Uterus (tissue), 2 donors: ENCODE measurements around the gene STXBP4.

Experiments
- POLR2A ChIP-seq, 2 donors: fragments of 450-650 bp; IDR thresholded peaks; one replicate each; pipeline ENCODE4 v1.6.1; 2016; ENCODE audit warnings: antibody characterized with exemption in 2 of 2, mild to moderate bottlenecking in 1 of 2, moderate library complexity in 1 of 2
- TF ChIP-seq, protein P1 (sequence below), 4 experiments: fragments of 200-600 bp in 2 of 4; fragments of 450-650 bp in 2 of 4; sonication (generic) in 2 of 4; IDR thresholded peaks; one replicate each; pipeline ENCODE4 v1.5.1; 2016 to 2019; ENCODE audit warnings: antibody characterized with exemption in 4 of 4, mild to moderate bottlenecking in 2 of 4, moderate library complexity in 1 of 4

DNA sequence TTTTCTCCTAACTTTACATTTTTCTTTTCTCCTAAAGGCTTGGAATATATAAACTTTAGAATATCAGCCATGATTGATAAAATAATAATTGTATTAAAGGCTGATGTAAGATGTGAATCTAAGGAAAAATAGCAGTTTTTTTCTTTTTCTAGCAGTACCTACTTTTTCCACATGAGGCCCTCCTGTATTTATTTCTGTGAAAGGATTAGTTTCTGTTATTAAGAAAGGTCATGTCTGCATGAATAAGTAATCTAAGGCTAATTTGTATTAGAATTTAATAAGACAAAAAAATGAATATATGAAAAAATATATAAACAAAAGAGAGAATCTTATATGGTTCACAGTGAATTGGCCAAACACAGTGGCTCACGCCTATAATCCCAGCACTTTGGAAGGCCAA is 85.3 kb downstream of the STXBP4 start:
- TF ChIP-seq POLR2A (IDR thresholded peaks at IDR 0.05), result no peak
- TF ChIP-seq, protein P1, sequence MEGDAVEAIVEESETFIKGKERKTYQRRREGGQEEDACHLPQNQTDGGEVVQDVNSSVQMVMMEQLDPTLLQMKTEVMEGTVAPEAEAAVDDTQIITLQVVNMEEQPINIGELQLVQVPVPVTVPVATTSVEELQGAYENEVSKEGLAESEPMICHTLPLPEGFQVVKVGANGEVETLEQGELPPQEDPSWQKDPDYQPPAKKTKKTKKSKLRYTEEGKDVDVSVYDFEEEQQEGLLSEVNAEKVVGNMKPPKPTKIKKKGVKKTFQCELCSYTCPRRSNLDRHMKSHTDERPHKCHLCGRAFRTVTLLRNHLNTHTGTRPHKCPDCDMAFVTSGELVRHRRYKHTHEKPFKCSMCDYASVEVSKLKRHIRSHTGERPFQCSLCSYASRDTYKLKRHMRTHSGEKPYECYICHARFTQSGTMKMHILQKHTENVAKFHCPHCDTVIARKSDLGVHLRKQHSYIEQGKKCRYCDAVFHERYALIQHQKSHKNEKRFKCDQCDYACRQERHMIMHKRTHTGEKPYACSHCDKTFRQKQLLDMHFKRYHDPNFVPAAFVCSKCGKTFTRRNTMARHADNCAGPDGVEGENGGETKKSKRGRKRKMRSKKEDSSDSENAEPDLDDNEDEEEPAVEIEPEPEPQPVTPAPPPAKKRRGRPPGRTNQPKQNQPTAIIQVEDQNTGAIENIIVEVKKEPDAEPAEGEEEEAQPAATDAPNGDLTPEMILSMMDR (IDR thresholded peaks at IDR 0.05), result peak in 1 of 4 experiments; percentile 6
